Stromal cell of bone marrow (primary cell): Measurements from ENCODE around the gene HDAC1.

Experiments used
- DNase-seq: peaks from one replicate; pipeline ENCODE4 v3.0.0-alpha.2; 2012; ENCODE audit warnings: low read depth

The HDAC1 gene

GRCh38 chr1:32373996-32374592, 82.2 kb downstream of the HDAC1 start:
- no peak for DNase-seq

- no peak for DNase-seq
Measured at GRCh38 chr1:32376199-32376598, 84.3 kb downstream of the HDAC1 start.

GRCh38 chr1:32377541-32378220, 85.8 kb downstream of the HDAC1 start:
- no peak for DNase-seq

- no peak for DNase-seq
Measured at GRCh38 chr1:32380057-32380456, 88.2 kb downstream of the HDAC1 start.
